HG02938 (cell line): ENCODE data around the gene DDX25.
"Not testable (repeated sequence)": the region's sequence is repeated elsewhere in the genome, so short reads cannot be mapped to it uniquely, and the experiment has no call there.

Experiments used
- ATAC-seq: cut with Tn5 transposase; IDR thresholded peaks from one replicate; pipeline ENCODE4 v1.9.1; 2021; ENCODE audit warnings: mild to moderate bottlenecking, moderate library complexity; ENCODE audit not compliant: unreplicated experiment

The DDX25 gene

DNA sequence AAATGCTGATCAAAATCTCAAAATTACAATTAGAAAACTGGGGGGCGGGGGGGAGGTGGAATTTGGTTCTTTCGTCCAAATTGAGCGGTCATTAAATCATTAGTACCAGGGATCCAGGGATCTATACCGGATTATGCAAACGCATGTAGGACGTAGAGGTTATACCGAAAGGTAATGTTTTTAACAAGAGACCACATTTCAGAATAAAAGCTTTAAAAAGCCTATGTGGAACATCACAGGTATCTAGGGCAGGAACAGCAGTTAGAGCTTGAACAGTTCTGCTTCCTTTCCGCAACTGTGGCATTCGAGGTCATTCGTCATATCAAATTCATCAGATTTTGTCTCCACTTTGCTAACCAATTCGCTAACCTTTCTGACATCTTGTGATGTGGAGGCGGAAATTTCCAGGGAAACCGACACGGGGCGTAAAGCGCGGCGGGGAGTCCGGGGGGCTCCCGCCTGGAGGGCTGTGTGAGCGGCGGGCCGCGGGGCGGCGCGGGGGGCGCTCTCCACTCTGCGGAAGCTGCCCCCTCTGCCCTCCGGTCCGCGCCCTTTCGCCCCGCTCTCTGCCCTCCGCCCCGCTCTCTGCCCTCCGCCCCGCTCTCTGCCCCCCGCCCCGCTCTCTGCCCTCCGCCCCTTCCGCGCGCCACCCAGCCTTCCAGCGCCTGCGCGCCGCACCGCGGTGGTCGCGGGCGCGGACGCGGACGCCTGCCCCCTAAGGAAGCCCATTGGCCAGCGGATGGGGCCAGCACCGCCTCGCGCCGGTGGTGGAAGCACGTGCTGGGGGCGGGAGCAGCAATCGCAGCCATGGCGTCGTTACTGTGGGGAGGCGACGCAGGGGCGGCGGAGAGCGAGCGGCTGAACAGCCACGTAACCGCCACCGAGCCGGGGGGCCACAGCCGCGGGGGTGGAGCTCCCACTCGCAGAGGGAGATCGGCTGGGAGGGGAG is at the start of gene DDX25:
Gene DDX25 (plus strand): TSS at position 798 of the 949 bp plus-strand sequence. CDS start 10 bp downstream, at position 808.
- ATAC-seq: no peak

GRCh38 chr11:125857670-125858069 is 46.6 kb upstream of the DDX25 start:
- ATAC-seq: not testable (repeated sequence)

DNA sequence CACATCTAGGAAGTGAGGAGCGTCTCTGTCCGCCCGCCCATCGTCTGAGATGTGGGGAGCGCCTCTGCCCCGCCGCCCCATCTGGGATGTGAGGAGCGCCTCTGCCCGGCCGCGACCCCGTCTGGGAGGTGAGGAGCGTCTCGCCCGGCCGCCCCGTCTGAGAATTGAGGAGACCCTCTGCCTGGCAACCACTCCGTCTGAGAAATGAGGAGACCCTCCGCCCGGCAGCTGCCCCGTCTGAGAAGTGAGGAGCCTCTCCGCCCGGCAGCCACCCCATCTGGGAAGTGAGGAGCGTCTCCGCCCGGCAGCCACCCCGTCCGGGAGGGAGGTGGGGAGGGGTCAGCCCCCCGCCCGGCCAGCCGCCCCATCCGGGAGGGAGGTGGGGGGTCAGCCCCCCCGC is 41.5 kb upstream of the DDX25 start:
- not testable (repeated sequence) for ATAC-seq

GRCh38 chr11:125865354-125865753 is 39.0 kb upstream of the DDX25 start:
- ATAC-seq: not testable (repeated sequence)

GRCh38 chr11:125869521-125869920 is 34.8 kb upstream of the DDX25 start:
- ATAC-seq: no peak

GRCh38 chr11:125871391-125872137 is 32.7 kb upstream of the DDX25 start:
- no peak for ATAC-seq

GRCh38 chr11:125872138-125872491 is 32.2 kb upstream of the DDX25 start:
- no peak for ATAC-seq

DNA sequence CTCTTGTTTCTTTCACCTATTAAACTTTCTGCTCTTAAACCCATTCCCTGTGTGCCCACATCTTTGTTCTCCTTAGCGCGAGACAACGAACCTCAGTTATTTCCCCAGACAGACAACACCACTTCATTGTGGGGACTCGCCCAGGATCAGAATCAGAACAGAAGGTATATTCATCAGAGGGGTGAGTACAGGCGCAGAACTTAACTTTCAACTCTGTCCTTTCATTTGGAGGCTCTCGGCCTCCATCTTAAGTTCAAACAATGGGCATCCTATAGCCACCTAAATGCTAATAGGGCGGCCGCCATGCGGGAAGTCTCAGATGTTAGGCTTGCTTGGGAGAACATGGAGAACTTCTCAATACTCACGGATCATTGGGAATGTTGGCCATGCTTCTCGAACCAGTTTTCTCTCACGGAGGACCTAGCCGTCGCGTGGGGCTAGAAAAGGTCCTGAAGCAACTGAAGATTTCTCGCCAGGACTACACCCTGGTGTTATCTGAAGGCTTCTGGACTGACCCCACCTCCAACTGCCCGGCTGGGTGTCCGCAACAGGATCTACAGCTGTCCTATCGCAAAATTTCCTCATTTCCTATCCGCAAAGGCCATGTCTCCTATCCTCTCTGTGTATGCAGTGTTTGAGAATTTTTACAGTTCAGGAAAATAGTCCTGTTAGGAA is 30.3 kb upstream of the DDX25 start:
- no peak for ATAC-seq

- peak; percentile 83 for ATAC-seq
Measured at GRCh38 chr11:125874556-125875124, 29.7 kb upstream of the DDX25 start.

DNA sequence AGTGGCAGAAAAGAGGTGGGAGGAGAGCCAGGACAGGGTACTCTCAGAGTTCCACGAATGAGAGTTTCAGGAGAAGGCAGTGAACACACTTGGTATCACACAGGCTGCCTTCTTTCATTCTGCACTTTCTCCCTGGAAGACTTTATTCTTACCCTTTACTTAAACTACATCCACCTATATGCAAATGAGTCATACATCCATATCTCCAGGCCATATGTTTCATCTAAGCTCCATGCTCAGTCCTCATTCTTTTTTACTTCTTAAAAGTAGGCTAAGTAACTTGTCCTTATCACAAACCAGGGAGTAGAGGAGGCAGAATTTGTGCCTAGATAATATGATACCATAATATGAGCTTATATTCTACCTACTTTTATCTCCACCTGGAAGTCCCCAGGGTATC is 23.0 kb upstream of the DDX25 start:
- no peak for ATAC-seq

DNA sequence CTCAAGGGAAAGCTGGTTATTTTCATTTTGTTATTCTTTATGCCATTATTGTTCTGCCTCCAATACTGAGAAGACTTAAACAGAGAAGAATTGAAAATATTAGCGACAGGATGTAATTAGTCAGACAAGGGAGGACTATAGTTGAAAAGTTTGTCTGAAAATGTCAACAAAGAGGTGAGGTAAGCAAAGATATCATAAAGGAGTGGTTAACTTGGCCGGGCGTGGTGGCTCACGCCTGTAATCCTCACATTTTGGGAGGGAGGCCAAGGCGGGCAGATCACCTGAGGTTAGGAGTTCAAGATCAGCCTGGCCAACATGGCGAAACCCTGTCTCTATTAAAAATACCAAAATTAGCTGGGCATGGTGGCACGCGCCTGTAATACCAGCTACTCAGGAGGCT is 20.9 kb upstream of the DDX25 start:
- ATAC-seq: no peak

DNA sequence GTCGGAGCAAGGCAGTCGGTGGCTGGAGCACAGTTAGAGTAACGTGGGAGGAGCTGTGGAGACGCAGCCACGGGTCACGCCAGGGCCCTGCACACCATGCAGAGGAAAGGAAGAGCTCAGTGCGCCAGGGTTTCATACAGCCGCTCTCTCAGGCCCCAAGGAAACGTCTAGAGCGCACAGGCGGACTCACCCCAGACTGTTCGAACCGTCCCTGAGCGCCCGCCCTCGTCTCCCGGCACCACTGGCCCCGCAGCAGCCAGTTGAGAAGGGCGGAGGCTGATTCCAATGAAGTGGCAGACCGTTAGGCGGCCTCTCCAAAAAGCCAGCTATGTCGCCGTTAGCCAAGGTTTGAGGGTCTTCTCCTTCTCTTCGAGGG is 17.3 kb upstream of the DDX25 start:
- peak; percentile 3 for ATAC-seq

DNA sequence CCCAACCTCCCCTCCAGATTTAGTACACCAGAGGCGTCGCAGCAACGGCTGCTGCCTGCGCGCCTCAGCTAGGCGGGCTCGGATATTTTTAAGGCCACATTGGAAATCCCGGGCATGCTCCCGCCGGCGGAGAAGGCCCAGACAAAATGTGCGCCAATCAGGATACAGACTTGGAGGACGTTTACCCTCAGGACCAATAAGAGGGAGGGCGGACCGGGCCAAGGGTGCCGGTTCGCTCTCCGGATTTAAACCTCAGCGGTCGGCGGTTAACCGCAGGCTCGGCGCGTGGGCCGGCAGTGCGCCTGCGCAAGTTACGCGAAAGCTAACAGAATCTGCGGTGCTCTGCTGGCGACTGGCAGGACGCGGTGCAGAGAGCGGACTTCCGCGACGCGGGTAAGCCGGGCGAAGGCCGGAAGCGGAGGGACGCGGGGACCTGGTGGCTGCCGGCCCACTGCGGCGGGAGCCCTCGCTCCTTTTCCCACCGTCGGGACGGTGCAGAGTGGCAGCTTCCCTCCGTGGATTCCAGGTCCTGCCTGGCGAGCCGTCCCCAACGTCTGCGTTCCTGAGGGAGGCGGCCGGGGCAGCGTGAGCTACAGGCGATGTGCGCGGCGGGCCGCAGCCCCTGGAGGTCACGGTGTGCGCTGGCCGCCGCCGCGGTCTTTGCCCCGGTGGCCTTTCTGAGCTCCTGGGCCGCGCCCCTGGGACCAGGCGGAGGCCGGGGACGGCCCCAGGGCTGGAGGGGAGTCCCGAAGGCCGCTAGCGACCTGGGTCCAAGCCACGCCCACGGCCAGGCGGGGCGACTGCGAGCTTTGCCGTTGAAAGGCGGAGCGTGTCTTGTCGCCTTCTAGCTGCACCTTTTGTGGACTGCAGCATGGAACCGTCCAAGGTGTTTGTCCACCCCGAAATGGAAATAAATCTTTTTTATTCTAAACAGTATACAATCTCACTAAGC is 16.7 kb upstream of the DDX25 start, which contains the start of gene HYLS1:
Gene HYLS1 (plus strand): TSS at position 296 of the 952 bp plus-strand sequence. CDS start 11,701 bp downstream, outside the sequence.
- peak; percentile 87 for ATAC-seq

DNA sequence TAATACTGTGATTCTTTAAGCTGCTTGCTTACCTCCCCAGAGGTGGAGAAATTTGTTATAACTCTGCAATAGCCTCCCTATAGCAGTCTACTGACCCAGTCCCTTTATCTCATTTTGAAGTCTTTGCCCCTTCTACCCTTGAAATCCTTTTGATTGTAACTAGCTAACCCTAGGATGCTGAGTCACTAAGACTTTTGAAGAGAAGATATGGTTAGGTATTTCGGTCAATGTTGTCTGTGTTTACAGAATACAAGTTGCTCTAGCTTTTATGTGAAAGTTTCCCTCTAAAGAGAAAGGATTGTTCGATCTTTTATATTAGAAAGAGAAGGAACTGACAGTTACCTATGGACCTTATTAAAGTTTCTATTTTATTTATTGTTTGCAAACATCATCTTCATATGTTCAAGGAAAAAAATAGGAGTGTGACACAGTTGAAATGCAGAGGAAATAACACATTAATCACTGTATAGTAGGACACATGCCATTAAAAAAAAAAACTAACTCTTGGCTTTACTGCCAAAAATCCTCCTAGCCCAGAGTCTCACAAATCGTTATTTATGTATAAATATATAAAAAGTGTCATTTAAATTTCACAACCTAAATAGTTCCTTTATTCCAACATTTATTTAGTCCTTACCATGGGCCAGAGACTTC is 13.7 kb upstream of the DDX25 start:
- ATAC-seq: no peak

- no peak for ATAC-seq
Measured at GRCh38 chr11:125892071-125892470, 12.2 kb upstream of the DDX25 start.

DNA sequence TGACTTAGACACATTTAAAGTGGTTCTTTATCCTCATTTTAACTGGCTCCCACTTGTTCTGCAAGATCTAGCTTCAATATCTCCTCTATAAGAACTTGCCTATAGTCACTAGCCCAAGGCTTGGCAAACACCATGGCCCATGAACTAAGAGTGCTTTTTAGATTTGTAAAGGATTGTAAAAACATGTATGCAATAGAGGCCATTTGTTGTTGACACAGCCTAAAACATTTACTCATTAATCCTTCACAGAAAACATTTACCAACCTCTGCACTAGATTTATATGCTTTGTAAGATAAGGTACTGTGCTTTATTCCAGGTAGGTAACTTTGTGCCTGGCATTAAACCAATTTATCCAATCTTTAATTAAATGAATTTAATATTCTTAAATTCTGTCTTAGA is 11.3 kb upstream of the DDX25 start:
- no peak for ATAC-seq

GRCh38 chr11:125901872-125902271 is 2.4 kb upstream of the DDX25 start:
- no peak for ATAC-seq

DNA sequence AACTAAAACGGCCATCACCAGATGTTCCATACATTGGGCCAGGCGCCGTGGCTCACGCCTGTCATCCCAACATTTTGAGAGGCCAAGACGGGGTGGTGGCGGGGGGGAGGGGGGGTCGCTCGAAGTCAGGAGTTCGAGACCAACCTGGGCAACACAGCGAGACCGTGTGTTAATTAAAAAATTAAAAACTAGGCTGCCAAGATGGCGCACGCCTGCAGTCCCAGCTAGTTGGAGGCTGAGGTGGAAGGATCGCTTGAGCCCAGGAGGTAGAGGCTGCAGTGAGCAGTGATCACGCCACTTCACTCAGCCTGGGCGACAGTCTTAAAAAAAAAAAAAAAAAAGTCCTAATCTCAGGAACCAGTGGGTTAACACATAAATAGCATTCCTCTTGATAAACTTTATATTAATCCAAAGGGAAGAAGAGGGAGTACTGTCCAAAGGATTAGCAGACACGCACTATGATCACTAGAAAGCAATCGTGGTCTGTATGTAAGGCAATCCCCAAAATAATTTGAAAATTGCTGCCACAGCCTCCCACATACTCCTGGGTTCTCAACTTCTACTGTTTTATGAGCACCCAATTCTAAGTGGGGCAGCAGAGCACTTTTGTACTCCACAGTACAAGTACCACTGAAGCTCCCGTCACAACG is 1.9 kb upstream of the DDX25 start:
- no peak for ATAC-seq
